SK-N-MC (cell line): ENCODE data around the gene BACH2.

ENCODE experiments used
- EZH2 ChIP-seq: fragments of 200-600 bp; sonication (generic); IDR thresholded peaks from one replicate; pipeline ENCODE4 v1.6.1; 2017; ENCODE audit warnings: antibody characterized with exemption
- FOXP2 ChIP-seq: optimal IDR thresholded peaks from 2 replicates; pipeline ENCODE3; 2011; ENCODE audit warnings: mild to moderate bottlenecking, moderate library complexity; ENCODE audit not compliant: insufficient read depth; ENCODE audit errors: extremely low read length, control extremely low read depth
- POLR2AphosphoS5 ChIP-seq: IDR thresholded peaks from 2 replicates; pipeline ENCODE4 v1.6.1; 2012; ENCODE audit warnings: mild to moderate bottlenecking, low read depth, low read length, borderline replicate concordance

GRCh38 chr6:90126181-90126580 lies 170.5 kb downstream of the BACH2 start:
- TF ChIP-seq FOXP2 (no peak), EZH2 (no peak), POLR2AphosphoS5 (no peak)
